ENCODE measurements around the gene CRIM1. TPM values are rescaled to one million over a fixed set of nuclear protein-coding genes. Genes with fewer than 3 reads are reported as not detected.
A peak's percentile ranks its signal among the peaks of the same experiment; 100 is the strongest.

CRIM1 gene
- total RNA-seq, 1 donor from 2014 or later: 105 TPM

DNA sequence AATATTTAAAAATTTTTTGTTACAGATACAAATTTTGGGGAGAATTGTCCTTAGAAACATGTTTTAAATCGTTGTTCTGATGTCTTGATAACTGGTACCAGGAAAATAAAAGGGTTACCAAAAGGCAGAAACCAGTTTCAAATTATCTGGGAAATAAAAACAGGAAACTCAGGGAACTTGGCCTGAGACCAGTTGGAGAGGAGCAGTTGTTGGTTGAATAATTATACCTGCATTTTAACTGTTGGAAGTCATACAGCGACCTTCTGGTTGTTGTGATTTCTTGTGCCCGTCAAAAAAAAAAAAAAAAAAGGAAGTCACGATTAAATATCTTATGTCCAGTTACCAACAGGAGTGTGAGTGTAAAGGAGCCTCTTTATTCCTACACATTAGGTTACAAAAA lies 51.8 kb downstream of the CRIM1 start:
- Histone ChIP-seq H3K9me3 (no peaks in the 10 kb centered on the region), H3K4me3 (no peak overlapping the region), H3K27ac (no peak overlapping the region), H3K4me1 (peaks cover 64% of the 10 kb centered on the region), H3K36me3 (no peaks in the 10 kb centered on the region), H3K27me3 (ENCODE audit: low read depth) (no peaks in the 10 kb centered on the region)
- intact Hi-C loops (cut with DNase I): no loop called here
- TF ChIP-seq CTCF (IDR thresholded peaks at IDR 0.05): no peak
- DNase-seq: no peak
- ATAC-seq: no peak

DNA sequence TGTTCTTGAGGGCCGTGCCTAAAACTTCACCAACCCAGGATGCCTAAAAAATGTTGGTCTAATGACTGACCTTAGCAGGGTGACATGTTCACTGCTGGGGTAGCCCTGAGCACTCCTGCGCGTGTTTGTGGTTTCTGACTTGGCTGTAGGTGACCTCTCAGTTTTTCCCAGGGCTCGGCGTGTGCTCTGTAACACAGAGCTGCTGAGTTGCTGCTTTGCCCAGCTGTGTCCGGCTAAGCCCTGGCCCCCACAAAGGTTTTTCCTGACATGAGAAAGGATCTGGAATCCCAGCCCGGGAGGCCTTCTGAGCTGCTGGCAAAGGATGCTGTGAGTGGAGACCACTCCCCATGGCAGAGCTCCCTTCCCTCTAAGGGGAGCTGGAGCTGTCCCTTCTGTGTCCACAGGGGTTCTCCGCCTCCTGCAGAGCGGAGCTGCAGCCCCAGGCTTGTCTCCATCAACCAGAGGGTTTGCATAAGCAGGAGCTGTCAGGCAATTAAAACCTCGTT lies 52.7 kb downstream of the CRIM1 start:
- Histone ChIP-seq H3K27ac (peak overlapping the region; percentile 44), H3K9me3 (no peaks in the 10 kb centered on the region)
- ATAC-seq: peak; percentile 25 to 40

DNA sequence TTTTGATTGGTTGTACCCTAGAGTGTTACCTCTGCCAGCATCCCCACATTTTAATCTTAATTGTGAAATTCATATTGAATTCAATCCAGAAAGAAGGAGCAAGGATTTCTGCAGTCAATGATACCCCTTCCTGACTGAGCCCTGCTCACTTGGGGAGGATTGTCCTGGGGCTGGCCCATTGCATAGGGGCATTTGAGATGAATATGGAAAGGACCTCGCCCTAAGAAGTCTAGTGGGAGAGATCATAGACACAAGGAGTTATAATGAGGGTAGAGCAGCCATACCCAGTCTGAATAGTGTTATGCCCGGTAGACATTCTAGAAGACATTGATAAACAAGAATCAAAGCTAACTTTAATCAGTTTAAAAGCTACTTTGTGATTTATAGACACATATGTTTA lies 53.8 kb downstream of the CRIM1 start:
- DNase-seq: no peak
- Histone ChIP-seq H3K27me3 (ENCODE audit: low read depth) (no peaks in the 10 kb centered on the region), H3K4me1 (peaks cover 61% of the 10 kb centered on the region), H3K4me3 (no peak overlapping the region), H3K36me3 (no peaks in the 10 kb centered on the region), H3K27ac (no peak overlapping the region), H3K9me3 (no peaks in the 10 kb centered on the region)
- intact Hi-C loops (cut with DNase I): no loop called here
- no peak for TF ChIP-seq CTCF (IDR thresholded peaks at IDR 0.05)
- ATAC-seq: no peak

More for the DNA sequence above, 52.7 kb downstream of the CRIM1 start:
- no peak for TF ChIP-seq CTCF (IDR thresholded peaks at IDR 0.05)
- intact Hi-C loops (cut with DNase I): no loop called here
- Histone ChIP-seq H3K36me3 (no peaks in the 10 kb centered on the region), H3K4me1 (peaks cover 61% of the 10 kb centered on the region), H3K4me3 (no peak overlapping the region), H3K27me3 (ENCODE audit: low read depth) (no peaks in the 10 kb centered on the region)
- DNase-seq: no peak

DNA sequence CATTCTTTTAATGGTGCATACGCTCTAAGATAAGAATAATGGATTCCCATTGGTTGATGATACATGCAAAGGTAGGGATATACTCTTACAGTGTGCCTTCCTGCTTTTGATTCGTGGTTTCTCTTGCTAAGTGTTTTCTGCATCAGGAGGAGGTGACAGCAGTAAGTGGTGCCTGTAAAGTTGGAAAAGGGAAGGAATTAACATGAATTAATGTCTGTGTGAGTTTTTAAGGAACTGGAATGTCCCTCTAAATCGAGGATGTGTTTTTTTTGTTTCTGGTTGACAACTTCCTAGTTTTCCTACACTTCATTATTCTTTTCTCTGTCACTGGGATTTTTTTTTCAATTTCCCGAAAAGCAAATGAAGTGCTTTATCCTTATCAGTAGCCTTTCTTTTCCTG lies 54.4 kb downstream of the CRIM1 start:
- H3K4me3 ChIP-seq: no peak overlapping the region
- H3K27me3 ChIP-seq (ENCODE audit: low read depth): no peaks in the 10 kb centered on the region
- no peak overlapping the region for H3K27ac ChIP-seq
- TF ChIP-seq CTCF (IDR thresholded peaks at IDR 0.05): no peak
- peaks cover 63% of the 10 kb centered on the region for H3K4me1 ChIP-seq
- intact Hi-C loops (cut with DNase I): no loop called here
- H3K36me3 ChIP-seq: no peaks in the 10 kb centered on the region
- no peak for DNase-seq
- H3K9me3 ChIP-seq: no peaks in the 10 kb centered on the region
- no peak for ATAC-seq

- no peaks in the 10 kb centered on the region for H3K27me3 ChIP-seq (ENCODE audit: low read depth)
- H3K27ac ChIP-seq: no peak overlapping the region
- no peak for DNase-seq
- TF ChIP-seq CTCF (IDR thresholded peaks at IDR 0.05): no peak
- peaks cover 70% of the 10 kb centered on the region for H3K4me1 ChIP-seq
- H3K9me3 ChIP-seq: no peaks in the 10 kb centered on the region
- intact Hi-C loops (cut with DNase I): no loop called here
- H3K4me3 ChIP-seq: no peak overlapping the region
- ATAC-seq: no peak
- no peaks in the 10 kb centered on the region for H3K36me3 ChIP-seq
Observed at GRCh38 chr2:36410681-36411080, 55.1 kb downstream of the CRIM1 start.

All from lower lobe of right lung (tissue), 2 donors.